Amniotic stem cell (primary cell): ENCODE data around the gene BAK1.

Experiments
- DNase-seq: peaks from one replicate; lab custom pipeline; 2025; lab: John Stamatoyannopoulos, UW

Gene BAK1

DNA sequence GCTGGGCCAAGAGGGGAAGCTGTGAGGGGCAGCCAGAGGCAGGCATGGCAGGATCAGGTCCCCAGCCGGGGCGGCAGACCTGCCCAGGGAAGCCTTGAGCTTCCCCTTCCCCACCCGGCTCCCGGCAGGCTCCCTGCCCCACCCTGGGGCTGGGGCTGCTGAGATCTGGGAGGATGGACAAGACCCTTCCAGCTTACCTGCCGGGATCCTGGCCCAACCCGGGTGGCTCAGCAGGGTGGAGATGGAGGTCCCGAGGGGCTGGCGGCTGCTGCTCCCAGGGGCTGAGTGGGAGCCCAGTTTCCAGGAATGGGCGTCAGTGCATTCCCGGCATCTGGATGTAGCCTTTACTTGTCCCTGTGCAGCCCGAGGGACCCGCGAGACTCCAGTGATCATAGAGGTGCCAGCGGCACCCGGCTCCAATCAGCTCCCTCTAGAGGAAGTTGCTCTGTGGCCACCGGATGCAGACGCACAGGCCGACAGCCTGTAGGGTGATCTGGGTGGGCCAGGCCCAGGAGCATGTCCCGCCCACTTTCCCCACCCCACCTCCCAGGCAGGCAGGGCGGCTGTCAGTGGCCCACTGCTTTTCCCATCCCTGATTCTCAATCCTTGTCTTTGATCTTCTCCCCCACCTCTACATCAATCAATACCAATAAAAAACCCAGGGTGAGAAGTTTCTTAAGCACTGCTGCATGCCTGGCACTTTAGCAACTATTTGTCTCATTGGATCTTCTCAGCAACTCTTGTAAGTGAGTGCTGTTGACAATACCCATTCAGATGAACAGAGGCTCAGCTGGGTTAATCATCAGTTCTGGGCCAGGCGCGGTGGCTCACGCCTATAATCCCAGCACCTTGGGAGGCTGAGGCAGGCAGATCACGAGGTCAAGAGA lies at the start of gene BAK1:
Gene BAK1, minus strand, starts transcription at position 449 of the 887 bp plus-strand sequence. CDS start 2,672 bp downstream, outside the sequence.
- peak; percentile 91 for DNase-seq

GRCh38 chr6:33628401-33628964 lies 48.4 kb upstream of the BAK1 start:
- no peak for DNase-seq

GRCh38 chr6:33627876-33628275 lies 47.8 kb upstream of the BAK1 start:
- DNase-seq: no peak

DNA sequence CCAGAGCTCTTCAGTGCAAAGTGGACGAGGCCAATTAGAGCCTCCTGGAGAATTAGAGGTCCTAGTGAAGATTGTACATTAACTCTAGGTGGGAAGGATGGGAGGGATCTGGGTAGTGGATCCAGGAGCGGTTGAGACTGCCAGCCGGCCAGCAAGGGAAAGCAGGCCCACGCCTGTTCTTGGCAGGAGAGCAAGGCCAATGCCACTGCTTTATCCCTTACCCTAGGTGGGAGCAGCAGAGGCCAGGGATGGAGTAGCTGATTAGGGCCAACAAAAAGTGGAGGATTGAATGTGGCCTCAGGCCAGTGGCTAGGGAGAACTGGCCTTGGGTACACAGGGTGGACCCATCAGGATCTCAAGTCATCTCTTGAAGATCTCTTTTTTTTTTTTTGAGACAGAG lies 44.8 kb upstream of the BAK1 start:
- DNase-seq: no peak

DNA sequence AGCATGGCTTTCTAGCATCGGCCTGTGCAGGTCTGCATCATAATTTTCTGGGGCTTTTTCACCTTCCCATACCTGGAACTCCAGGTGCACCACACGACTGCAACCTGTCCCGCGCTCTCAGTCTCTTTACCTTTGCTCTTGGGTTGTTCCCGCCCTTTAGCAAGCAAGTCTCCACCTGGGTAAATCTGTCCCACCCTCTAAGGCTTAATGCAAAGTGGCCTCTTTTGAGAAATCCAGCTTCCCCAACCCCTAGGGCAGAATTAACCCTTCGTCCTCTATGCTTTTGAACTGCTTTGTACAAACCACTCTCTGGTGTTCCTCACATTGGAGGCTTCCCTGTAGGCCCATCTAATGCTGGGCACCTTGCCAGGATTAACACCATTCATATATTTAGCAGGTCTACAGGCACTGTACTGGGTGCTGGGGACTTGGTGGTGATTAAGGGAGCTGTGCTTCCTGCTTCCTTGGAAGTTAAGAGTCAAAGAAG lies 43.9 kb upstream of the BAK1 start:
- DNase-seq: no peak

DNA sequence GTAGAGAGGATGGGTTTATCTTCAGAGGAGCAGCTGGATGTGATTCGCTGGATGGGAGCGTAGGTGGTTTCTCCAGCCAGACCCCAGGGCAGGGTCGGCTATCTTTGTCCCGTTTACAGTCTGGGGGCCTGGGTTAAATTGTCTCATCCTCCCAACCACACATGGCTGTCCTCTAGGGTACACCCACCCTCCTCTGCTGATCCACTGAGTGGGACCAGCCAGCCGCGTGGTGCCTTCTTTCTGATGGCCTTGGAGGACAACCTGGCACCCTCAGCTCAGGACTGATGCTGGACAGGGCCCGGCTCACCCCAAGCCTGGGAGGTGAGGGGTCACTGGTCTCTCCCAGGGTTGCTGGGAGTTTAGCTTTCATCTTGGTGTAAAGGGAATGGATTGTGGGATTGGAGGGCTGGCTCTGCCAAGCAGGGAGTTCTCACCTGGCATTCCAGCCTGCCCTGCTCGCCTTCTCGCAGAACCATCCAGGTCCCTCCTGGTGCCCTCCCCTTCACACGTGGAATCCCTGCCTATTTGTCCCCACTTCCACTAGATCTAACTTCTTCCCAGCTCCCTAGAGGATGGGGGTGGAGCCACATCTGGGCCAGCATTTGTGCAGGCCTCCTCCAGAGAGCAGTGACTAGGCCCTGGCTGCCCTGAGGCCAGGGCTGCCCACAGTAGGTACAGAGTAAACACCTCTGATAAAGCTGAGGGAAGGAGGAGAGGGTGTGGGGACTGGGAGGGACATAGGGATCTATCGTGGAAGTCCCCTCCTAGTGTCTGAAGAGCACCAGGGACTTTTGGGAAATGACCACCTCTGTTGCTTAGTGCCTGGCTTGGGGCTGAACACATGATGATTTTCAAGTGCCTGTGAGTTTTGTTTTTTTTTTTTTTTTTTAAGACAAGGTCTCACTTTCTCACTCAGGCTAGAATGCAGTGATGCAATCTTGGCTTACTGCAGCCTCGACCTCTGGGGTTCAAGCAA lies 42.7 kb upstream of the BAK1 start:
- DNase-seq: no peak

DNA sequence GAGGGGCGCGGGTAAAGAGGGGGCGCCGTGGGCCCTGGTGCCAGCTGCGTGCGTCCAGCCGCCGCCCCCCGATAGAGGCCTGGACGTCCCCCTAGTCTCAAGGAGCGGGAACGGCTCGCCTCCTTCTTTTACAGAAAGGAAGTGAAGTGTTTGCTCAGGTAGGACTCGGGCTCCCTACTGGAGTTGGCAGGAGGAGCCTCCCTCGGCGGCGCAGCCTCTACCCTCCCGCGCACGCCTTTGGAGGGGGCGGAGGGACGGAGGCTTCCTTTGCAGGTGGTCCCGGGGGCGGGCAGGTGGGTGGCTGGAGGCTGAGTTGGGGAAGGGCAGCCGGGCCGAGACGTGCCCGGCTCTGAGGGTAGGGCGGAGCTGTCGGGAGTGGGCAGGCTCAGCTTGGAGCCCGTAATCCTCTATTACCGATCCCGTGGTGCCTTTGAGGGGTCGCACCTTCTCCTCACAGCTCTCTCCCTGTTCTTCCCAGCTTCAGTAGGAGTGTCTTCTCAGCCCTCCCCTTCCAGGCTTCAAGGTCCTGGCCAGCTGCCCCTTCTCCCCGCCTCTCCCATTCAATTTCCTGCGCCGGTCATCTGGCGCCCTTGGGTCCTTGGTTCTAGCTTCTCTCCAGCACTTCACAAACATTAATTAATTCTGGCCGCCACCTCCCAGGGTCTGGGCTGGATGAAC lies 41.8 kb upstream of the BAK1 start:
- DNase-seq: no peak

DNA sequence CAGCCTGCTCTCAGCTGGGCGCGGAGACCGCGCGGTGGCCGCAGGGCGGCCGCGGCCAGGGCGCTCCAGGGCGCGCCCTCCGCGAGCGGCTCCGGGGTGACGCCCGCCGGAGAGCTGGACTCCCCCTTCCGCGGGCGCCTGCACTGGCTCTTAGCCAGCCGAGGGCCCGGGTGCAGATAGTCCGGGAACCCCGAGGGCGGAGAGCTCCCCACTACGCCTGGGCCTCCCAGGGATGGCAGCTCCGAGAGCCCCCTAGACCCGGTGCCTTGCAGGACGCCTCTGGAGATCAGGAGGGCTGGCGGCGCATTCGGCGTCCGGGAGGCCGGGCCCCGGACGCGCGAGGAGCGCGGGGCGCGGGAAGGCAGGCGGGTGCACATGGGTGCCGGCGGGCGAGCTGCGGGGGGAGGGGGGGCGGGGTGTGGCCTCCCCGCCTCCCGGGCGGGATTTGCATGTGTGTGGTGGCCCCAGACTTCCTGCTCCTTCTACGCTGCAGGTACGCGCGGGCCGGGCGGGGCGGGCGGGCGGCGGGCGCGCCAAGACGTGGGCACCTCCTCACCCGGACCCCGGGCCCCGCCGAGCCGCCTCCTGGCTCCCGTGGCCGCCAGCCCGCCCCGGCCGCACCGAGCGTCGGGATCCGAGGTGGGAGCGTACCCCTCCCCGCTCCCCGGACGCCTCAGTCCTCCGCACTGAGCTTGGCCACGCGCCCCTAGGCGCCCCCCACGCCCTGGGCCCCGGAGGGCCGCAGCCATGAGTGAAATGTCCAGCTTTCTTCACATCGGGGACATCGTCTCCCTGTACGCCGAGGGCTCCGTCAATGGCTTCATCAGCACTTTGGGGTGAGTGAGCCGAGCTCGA lies 41.0 kb upstream of the BAK1 start, which contains the start of gene ITPR3:
Gene ITPR3, plus strand, starts transcription at position 467 of the 855 bp plus-strand sequence. Its CDS starts 281 bp downstream, at position 748.
- DNase-seq: no peak

DNA sequence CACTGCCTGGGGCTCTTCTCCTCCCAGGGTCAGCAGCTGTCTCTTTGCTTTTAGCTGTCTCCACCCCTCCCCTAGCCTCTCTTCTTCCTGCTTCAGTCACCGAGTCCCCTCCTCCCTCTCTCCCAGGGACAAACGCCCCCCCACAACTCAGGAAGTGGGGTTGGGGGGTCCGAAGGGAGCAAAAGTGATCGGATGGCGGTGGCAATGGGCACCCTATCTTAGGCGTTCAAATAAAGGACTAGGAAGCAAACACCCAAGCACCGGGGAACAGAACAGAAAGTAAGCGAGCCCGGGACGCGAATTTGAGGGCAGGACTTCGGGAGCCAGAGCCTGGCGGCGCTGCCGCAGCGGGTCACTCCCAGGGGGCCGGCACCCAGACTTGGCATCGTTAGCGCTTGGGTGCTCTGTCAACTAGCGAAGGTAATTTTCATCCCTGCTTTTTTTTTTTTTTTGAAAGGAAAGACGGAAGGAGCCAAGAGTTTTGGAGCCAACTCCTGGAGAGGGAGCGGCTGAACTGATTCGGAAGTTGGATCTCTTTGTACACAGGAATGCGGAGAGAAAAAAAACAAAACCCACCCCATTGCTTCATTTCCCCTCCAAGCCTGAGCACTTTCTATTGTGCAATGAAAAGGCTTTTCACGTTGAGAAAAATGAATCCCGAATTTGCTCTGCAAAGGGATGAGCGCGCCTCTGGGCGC lies 40.2 kb upstream of the BAK1 start:
- DNase-seq: no peak

- DNase-seq: no peak
Observed at GRCh38 chr6:33619166-33619840, 39.2 kb upstream of the BAK1 start.

DNA sequence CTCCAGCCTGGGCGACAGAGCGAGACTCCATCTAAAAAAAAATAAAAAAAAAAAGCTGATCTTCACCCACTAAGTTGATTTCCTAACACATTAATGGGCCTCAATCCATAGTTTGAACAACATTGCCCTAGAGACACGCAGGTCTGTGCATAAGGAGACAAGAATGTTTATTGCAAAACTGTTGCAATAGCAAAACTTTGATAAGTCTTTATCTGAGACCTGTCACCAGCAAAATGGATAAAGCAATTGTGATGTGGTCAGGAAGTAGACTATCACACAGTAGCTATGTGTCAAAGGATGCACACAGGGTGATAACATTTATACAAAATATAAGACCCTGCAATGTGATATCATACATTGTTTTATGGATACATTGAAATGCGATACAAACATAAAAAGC lies 36.8 kb upstream of the BAK1 start:
- no peak for DNase-seq

DNA sequence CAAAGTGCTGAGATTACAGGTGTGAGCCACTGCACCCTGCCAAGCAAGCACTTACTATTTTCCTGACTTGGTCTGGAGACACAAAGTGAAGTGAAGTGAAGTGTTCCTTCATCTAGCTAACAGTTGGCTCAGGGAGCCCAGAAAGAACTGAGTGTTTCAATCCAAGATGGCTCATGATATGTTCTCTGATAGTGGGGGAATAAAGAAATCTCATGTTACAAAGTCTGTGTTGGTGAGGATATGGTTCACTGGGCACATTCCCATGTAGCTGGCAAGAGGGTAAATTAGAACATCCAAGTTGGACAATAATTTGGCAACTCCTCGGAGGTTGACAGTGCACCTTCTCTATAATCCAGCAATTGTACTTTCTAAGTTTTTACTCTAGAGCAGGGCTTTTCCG lies 36.0 kb upstream of the BAK1 start:
- DNase-seq: no peak

DNA sequence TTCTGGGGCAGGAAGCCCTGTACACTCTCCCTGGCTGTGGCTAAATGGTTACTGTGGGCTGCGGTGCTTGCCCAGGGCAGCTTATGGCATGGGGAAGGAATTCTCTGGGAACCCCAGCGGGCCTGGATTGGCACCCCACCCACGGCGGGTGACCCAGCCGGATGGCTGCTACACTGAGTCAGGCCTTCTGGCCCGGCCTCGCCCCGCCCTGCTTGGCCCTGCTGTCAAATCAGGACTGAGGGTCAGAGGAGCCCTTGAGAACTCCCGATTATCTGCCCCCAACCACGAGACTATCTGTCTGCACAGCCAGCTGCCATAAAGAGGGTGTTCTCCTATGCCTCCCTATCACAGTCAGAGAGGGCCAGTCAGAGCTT lies 33.7 kb upstream of the BAK1 start:
- DNase-seq: peak; percentile 51

- peak; percentile 47 for DNase-seq
Observed at GRCh38 chr6:33613146-33613794, 33.2 kb upstream of the BAK1 start.

DNA sequence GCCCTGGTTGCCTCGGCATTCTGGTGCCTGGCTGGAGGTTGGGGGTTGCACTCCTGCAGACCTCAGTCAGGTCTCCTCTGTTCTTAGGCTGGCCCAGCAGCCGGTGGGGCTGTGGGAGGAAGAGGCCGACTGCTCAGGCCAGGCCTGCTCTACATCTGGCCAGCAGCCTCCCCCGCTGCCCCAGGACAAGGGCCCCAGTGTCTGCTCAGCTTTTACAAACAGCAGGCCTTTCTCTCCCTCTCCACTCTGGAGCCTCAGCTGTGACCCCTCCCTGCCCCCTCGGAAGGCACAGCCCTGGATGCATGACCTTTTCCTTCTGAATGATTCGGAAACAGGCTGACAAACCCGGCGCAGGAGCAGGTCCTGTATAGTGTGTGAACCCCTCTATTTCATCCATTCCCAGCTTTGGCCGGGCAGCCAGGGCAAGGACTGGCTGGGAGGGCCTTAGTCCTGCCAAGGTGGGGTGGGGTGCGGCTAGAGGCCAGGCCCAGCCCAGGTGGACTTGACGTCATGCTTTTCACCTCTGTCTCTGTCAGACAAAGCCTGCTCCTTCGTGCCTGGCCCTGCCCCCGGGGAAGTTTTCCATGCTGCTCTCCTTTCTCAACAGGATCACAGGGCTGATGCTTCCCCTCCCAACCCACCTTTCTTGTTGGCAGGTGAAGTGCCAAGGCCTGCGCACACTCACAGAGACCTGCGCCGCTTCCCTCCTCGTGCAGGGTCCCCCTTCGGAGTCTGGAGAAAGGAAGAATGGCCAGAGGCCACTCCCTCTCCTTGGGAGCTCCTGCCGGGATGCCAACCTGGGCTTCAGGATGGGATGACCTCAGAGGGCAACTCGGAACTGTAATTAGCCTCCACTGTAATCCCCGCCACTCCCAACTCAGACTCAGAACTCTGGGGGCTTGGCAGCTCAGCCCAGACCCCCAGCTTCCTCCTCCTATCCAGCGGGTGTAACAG lies 31.0 kb upstream of the BAK1 start:
- DNase-seq: no peak

- DNase-seq: no peak
Observed at GRCh38 chr6:33610067-33610466, 30.0 kb upstream of the BAK1 start.

DNA sequence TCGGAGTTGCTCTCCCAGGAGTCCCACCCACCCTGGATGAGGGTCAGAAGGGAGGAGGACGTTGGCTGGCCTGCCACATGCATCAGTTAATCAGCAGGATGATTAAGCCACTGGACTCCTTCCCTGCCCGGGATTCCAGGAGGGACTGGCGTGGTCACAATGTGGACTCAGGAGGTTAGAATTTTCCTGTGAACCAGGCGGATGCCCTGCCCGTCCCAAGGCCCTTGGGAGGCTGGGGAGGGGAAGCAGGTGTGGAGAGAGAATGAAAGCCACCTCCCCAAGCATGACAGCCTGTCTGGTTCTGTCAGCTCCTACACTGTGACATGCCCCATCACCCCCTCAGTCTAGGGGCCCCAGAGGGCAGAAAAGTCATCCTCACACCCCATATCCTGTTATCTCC lies 29.5 kb upstream of the BAK1 start:
- DNase-seq: peak; percentile 42

DNA sequence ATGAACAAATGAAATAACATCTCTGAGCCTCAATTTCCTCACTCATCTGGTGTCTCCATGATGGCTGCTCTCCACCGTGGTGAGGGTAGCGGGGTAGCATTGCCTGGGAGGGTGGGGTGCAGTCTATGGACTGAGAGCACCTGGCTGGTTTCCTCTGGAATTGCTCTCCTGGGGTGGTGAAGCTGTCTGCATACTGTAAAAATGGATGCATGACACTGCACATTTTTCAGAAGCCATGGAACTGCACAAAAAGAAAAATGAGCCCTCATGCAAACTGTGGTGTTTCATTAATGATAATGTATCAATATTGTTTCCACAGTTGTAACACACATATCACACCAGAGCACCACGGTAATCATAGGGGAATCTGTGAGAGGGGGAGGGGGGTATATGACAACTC lies 28.9 kb upstream of the BAK1 start:
- no peak for DNase-seq
